ENCODE data around the gene MAP1S. TPM values are rescaled to one million over a fixed set of nuclear protein-coding genes. Genes with fewer than 3 reads are reported as not detected.

The MAP1S gene
- total RNA-seq, 1 donor from 2014 or later, result 8.9 TPM

GRCh38 chr19:17679526-17680229, 39.6 kb upstream of the MAP1S start:
- Histone ChIP-seq H4K20me1 (ENCODE audit: low read depth) (peaks cover 24% of the 10 kb centered on the region), H3F3A (ENCODE audit: low read depth) (peaks cover 2% of the 10 kb centered on the region), H3K79me2 (ENCODE audit: low read depth) (no peaks in the 10 kb centered on the region), H3K4me1 (peaks cover 9% of the 10 kb centered on the region), H2AFZ (replicated peaks) (peak overlapping the region; percentile 81), H3K4me2 (peak overlapping the region; percentile 85), H3K9ac (no peak overlapping the region), H3K27ac (no peak overlapping the region), H3K27me3 (peaks cover 22% of the 10 kb centered on the region), H3K4me3 (peak overlapping the region; percentile 47), H3K36me3 (no peaks in the 10 kb centered on the region), H3K9me3 (ENCODE audit: low read depth) (no peaks in the 10 kb centered on the region)
- peak; percentile 43 for DNase-seq (ENCODE audit: low spot score)
- peaks cover 30% of the 10 kb centered on the region for H3K27me3 Mint-ChIP-seq (ENCODE audit: insufficient read depth, low read depth)
- no peaks in the 10 kb centered on the region for H3K9me3 Mint-ChIP-seq
- TF ChIP-seq EZH2 (IDR thresholded peaks at IDR 0.05), result no peak
- TF ChIP-seq CTCF (IDR thresholded peaks at IDR 0.05), result no peak
- TF ChIP-seq EZH2phosphoT487 (IDR thresholded peaks at IDR 0.05), result no peak
- peak overlapping the region; percentile 1 for H3K27ac Mint-ChIP-seq
- H3K4me3 Mint-ChIP-seq, result peak overlapping the region; percentile 50
- no peaks in the 10 kb centered on the region for H3K36me3 Mint-ChIP-seq
- H3K4me1 Mint-ChIP-seq, result peaks cover 16% of the 10 kb centered on the region

GRCh38 chr19:17680230-17680722, 39.0 kb upstream of the MAP1S start:
- peaks cover 9% of the 10 kb centered on the region for H3K4me1 ChIP-seq
- no peaks in the 10 kb centered on the region for H3K79me2 ChIP-seq (ENCODE audit: low read depth)
- peak overlapping the region; percentile 73 for H3K4me3 Mint-ChIP-seq
- no peaks in the 10 kb centered on the region for H3K36me3 Mint-ChIP-seq
- TF ChIP-seq EZH2 (IDR thresholded peaks at IDR 0.05) (no peak), EZH2phosphoT487 (IDR thresholded peaks at IDR 0.05) (no peak), CTCF (IDR thresholded peaks at IDR 0.05) (no peak)
- H2AFZ ChIP-seq (replicated peaks), result peak overlapping the region; percentile 81
- H3K9me3 ChIP-seq (ENCODE audit: low read depth), result no peaks in the 10 kb centered on the region
- peak; percentile 67 for DNase-seq (ENCODE audit: low spot score)
- peak overlapping the region; percentile 85 for H3K4me2 ChIP-seq
- H3K27ac Mint-ChIP-seq, result no peak overlapping the region
- H3K4me1 Mint-ChIP-seq, result peaks cover 16% of the 10 kb centered on the region
- no peaks in the 10 kb centered on the region for H3K9me3 Mint-ChIP-seq
- H3K27me3 ChIP-seq, result peaks cover 23% of the 10 kb centered on the region
- H3K4me3 ChIP-seq, result peak overlapping the region; percentile 47
- H3F3A ChIP-seq (ENCODE audit: low read depth), result peaks cover 2% of the 10 kb centered on the region
- H3K27me3 Mint-ChIP-seq (ENCODE audit: insufficient read depth, low read depth), result peaks cover 32% of the 10 kb centered on the region
- peaks cover 24% of the 10 kb centered on the region for H4K20me1 ChIP-seq (ENCODE audit: low read depth)
- H3K27ac ChIP-seq, result no peak overlapping the region
- no peak overlapping the region for H3K9ac ChIP-seq
- H3K36me3 ChIP-seq, result no peaks in the 10 kb centered on the region

- peaks cover 36% of the 10 kb centered on the region for H3K27me3 Mint-ChIP-seq (ENCODE audit: insufficient read depth, low read depth)
- H3K4me2 ChIP-seq, result no peak overlapping the region
- no peak overlapping the region for H3K4me3 ChIP-seq
- no peaks in the 10 kb centered on the region for H3K36me3 Mint-ChIP-seq
- H2AFZ ChIP-seq (replicated peaks), result no peak overlapping the region
- H3F3A ChIP-seq (ENCODE audit: low read depth), result peaks cover 2% of the 10 kb centered on the region
- H3K79me2 ChIP-seq (ENCODE audit: low read depth), result no peaks in the 10 kb centered on the region
- H3K27me3 ChIP-seq, result peaks cover 36% of the 10 kb centered on the region
- TF ChIP-seq EZH2 (IDR thresholded peaks at IDR 0.05) (peak; percentile 31), CTCF (IDR thresholded peaks at IDR 0.05) (no peak)
- H3K9ac ChIP-seq, result no peak overlapping the region
- peak; percentile 86 for DNase-seq (ENCODE audit: low spot score)
- H3K4me1 Mint-ChIP-seq, result peaks cover 25% of the 10 kb centered on the region
- H3K4me3 Mint-ChIP-seq, result peak overlapping the region; percentile 5
- no peaks in the 10 kb centered on the region for H3K36me3 ChIP-seq
- H3K27ac Mint-ChIP-seq, result no peak overlapping the region
- no peak overlapping the region for H3K27ac ChIP-seq
- no peaks in the 10 kb centered on the region for H3K9me3 Mint-ChIP-seq
- no peaks in the 10 kb centered on the region for H3K9me3 ChIP-seq (ENCODE audit: low read depth)
- peaks cover 24% of the 10 kb centered on the region for H4K20me1 ChIP-seq (ENCODE audit: low read depth)
- H3K4me1 ChIP-seq, result peaks cover 18% of the 10 kb centered on the region
Observed at GRCh38 chr19:17681505-17682125, 37.7 kb upstream of the MAP1S start.
